Measurements from ENCODE around the gene COL23A1. TPM values are rescaled to one million over a fixed set of nuclear protein-coding genes. Genes with fewer than 3 reads are reported as not detected.

COL23A1 gene
- total and polyA plus RNA-seq, 2 of the 13 experiments (the other 11 are each of a cell fraction or from before 2014, with no cell fraction given) = not detected

- WGBS (ENCODE audit: low lambda C conversion rate) = 19% methylated on average over 5 of the region's 5 CpGs
- Histone ChIP-seq H3K9me3 (ENCODE audit: low read length) (no peaks in the 10 kb centered on the region), H3K4me3 (replicated peaks in 1 of 3; ENCODE audit: insufficient read depth in 1 of 3, low read depth in 2 of 3, low read length in 3 of 3) (no peak overlapping the region), H3K79me2 (ENCODE audit: insufficient read depth, low read length) (no peaks in the 10 kb centered on the region), H3K27ac (ENCODE audit: extremely low read length, insufficient read depth, low read length) (no peak overlapping the region), H2AFZ (ENCODE audit: low read length) (no peak overlapping the region), H4K20me1 (ENCODE audit: insufficient read depth, low read length) (no peaks in the 10 kb centered on the region), H3K9ac (ENCODE audit: insufficient read depth, low read depth, low read length) (no peak overlapping the region), H3K4me2 (ENCODE audit: low read depth, low read length) (no peak overlapping the region), H3K27me3 (ENCODE audit: control insufficient read depth in 1 of 2, insufficient read depth in 2 of 2, low read length in 2 of 2) (peaks cover 0 to 14% of the 10 kb centered on the region in 2 experiments; a peak in 2 of 5 replicates), H3K36me3 (replicated peaks in 1 of 2; ENCODE audit: control insufficient read depth in 1 of 2, insufficient read depth in 2 of 2, low read length in 2 of 2) (no peaks in the 10 kb centered on the region), H3K4me1 (ENCODE audit: insufficient read depth, low read length) (0 out of 2 replicates have a peak, but pooled peaks cover 8% of the 10 kb centered on the region)
- POLR2A ChIA-PET = no interaction called here
- FAIRE-seq (no peak), DNase-seq (ENCODE audit: low spot score) (no peak), ATAC-seq (no peak)
- in situ Hi-C loops (cut with HindIII; ENCODE audit: extremely low pct_ligation_motif_present, low pct_unique_long_range_greater_than_20kb) (no loop called here), intact Hi-C loops (cut with micrococcal nuclease; ENCODE audit: unreplicated experiment) (no loop called here)
- BruUV-seq (replicated peaks) = no TSS peak
- TF ChIP-seq HDAC1 (CRISPR knock-in tag; IDR thresholded peaks at IDR 0.05) (no peak), ZNF281 (CRISPR knock-in tag; IDR thresholded peaks at IDR 0.05; ENCODE audit: borderline replicate concordance) (no peak), BORCS8-MEF2B (CRISPR knock-in tag; IDR thresholded peaks at IDR 0.05) (no peak), ZNF572 (CRISPR knock-in tag; IDR thresholded peaks at IDR 0.05) (no peak), POGK (CRISPR knock-in tag; conservative IDR thresholded peaks at IDR 0.05) (no peak), PLSCR1 (CRISPR knock-in tag; IDR thresholded peaks at IDR 0.05; ENCODE audit: borderline replicate concordance) (no peak), FOSL1 (CRISPR knock-in tag; IDR thresholded peaks at IDR 0.05; ENCODE audit: borderline replicate concordance) (no peak)
- CTCF ChIA-PET (ENCODE audit: low intra/inter-chr PET ratio, low total read pairs) = no interaction called here
Measured at GRCh38 chr5:178431782-178432165, 158.4 kb downstream of the COL23A1 start.
